Measurements from ENCODE around the gene NAB1.
"Not testable (repeated sequence)": the region's sequence is repeated elsewhere in the genome, so short reads cannot be mapped to it uniquely, and the experiment has no call there.

Gene NAB1

GRCh38 chr2:190674966-190675650 is 26.2 kb downstream of the NAB1 start:
- FAIRE-seq = no peak

- no peak for FAIRE-seq
These were observed 28.4 kb downstream of the NAB1 start for GRCh38 chr2:190677255-190677654.

- no peak for FAIRE-seq
These were observed 29.7 kb downstream of the NAB1 start for GRCh38 chr2:190678444-190679162.

- no peak for FAIRE-seq
These were observed 30.5 kb downstream of the NAB1 start for GRCh38 chr2:190679391-190679790.

- FAIRE-seq = no peak
These were observed 31.1 kb downstream of the NAB1 start for GRCh38 chr2:190679813-190680591.

- no peak for FAIRE-seq
These were observed 33.3 kb downstream of the NAB1 start for GRCh38 chr2:190682168-190682567.

GRCh38 chr2:190683802-190684201 is 34.9 kb downstream of the NAB1 start:
- no peak for FAIRE-seq

- FAIRE-seq = no peak
These were observed 36.0 kb downstream of the NAB1 start for GRCh38 chr2:190684931-190685330.

- no peak for FAIRE-seq
These were observed 36.5 kb downstream of the NAB1 start for GRCh38 chr2:190685333-190685732.

GRCh38 chr2:190693533-190694232 is 44.8 kb downstream of the NAB1 start:
- no peak for FAIRE-seq

- no peak for FAIRE-seq
These were observed 45.6 kb downstream of the NAB1 start for GRCh38 chr2:190694479-190694878.

GRCh38 chr2:190695739-190696138 is 46.9 kb downstream of the NAB1 start:
- FAIRE-seq = no peak

- FAIRE-seq = no peak
These were observed 48.0 kb downstream of the NAB1 start for GRCh38 chr2:190696792-190697398.

GRCh38 chr2:190697421-190697820 is 48.5 kb downstream of the NAB1 start:
- FAIRE-seq = no peak

- no peak for FAIRE-seq
These were observed 50.0 kb downstream of the NAB1 start for GRCh38 chr2:190698895-190699294.

- FAIRE-seq = no peak
These were observed 52.7 kb downstream of the NAB1 start for GRCh38 chr2:190701586-190701985.

- no peak for FAIRE-seq
These were observed 56.4 kb downstream of the NAB1 start for GRCh38 chr2:190705280-190705679.

- no peak for FAIRE-seq
These were observed 58.8 kb downstream of the NAB1 start for GRCh38 chr2:190707726-190708125.

GRCh38 chr2:190708650-190709049 is 59.8 kb downstream of the NAB1 start:
- FAIRE-seq = not testable (repeated sequence)

- no peak for FAIRE-seq
These were observed 62.2 kb downstream of the NAB1 start for GRCh38 chr2:190711069-190711468.

- no peak for FAIRE-seq
These were observed 64.6 kb downstream of the NAB1 start for GRCh38 chr2:190713471-190713870.

- no peak for FAIRE-seq
These were observed 66.1 kb downstream of the NAB1 start for GRCh38 chr2:190714958-190715357.
